Coronary artery (tissue), 2 donors: ENCODE measurements around the gene KRTAP1-5.

Source experiments
- DNase-seq: peaks from one replicate; pipeline ENCODE4 v3.0.0-alpha.2; 2017; ENCODE audit warnings: low spot score
- H3K27ac ChIP-seq, 2 donors: fragments of 200-600 bp; sonication (generic); one replicate each; pipeline ENCODE4 v1.5.1; 2016 to 2019
- H3K4me3 ChIP-seq: fragments of 200-600 bp; sonication (generic); 2 replicates; pipeline ENCODE4 v1.5.1; 2016; ENCODE audit warnings: mild to moderate bottlenecking, moderate library complexity
- CTCF ChIP-seq: fragments of 200-600 bp; sonication (generic); IDR thresholded peaks from one replicate; pipeline ENCODE4 v1.5.1; 2019; ENCODE audit warnings: antibody characterized with exemption

The KRTAP1-5 gene

GRCh38 chr17:41019415-41019814 is 7.6 kb downstream of the KRTAP1-5 start:
- no peak for DNase-seq
- Histone ChIP-seq H3K27ac (no peak overlapping the region), H3K4me3 (no peak overlapping the region)
- no peak for TF ChIP-seq CTCF

GRCh38 chr17:41018541-41018940 is 8.5 kb downstream of the KRTAP1-5 start:
- no peak overlapping the region for H3K4me3 ChIP-seq
- no peak for TF ChIP-seq CTCF
- no peak overlapping the region for H3K27ac ChIP-seq
- DNase-seq, result no peak

DNA sequence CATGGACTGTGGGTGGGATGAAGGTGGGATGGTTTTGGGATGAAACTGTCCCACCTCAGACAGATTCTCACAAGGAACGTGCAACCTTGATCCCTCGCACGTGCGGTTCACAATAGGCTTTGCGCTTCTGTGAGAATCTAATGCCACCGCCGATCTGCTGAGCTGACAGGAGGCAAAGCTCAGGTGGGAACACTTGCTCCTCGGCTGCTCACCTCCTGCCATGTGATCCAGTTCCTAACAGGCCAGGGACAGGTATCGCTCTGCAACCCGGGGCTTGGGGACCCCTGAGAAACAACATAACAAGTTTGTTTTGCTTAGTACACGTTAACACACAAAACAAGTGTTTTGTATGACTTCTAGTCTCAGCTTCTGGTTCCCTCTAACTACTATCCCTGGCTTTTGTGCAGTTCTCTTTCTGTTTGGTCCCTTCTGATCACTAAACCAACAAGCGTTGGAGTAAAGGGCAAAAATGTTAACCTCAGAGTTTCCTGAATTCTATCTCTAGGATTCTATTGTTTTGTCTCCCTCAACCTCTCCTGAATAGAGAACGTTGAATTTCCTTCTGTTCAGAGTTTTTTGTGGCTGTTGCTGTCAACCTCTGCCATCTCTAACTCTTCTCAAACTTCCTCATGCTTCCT is 10.3 kb downstream of the KRTAP1-5 start:
- no peak for TF ChIP-seq CTCF
- Histone ChIP-seq H3K4me3 (no peak overlapping the region), H3K27ac (no peak overlapping the region)
- no peak for DNase-seq

GRCh38 chr17:41015454-41015853 is 11.6 kb downstream of the KRTAP1-5 start:
- DNase-seq, result no peak
- no peak for TF ChIP-seq CTCF
- Histone ChIP-seq H3K27ac (no peak overlapping the region), H3K4me3 (no peak overlapping the region)

DNA sequence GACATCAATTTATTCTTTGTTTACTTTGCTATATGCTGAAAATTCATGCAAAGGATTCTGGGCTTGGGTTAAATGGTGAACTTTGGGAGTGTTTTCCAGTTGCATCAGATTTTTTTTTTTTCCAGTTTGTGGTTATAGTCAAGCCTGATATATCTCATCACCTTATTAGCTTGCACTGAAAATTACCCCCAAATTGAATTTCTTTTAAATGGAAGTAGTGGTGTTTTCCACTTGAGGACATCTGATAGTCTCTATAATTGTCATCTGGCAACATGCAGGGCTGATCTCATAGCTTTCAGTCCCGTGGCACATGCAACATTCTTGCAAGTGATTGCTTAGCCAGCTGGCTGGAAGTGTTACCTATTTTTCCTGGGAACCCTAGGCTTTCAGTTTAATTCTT is 13.4 kb downstream of the KRTAP1-5 start:
- TF ChIP-seq CTCF, result no peak
- no peak overlapping the region for H3K4me3 ChIP-seq
- H3K27ac ChIP-seq, result no peak overlapping the region
- DNase-seq, result no peak

GRCh38 chr17:41013181-41013580 is 13.8 kb downstream of the KRTAP1-5 start:
- Histone ChIP-seq H3K4me3 (no peak overlapping the region), H3K27ac (no peak overlapping the region)
- no peak for TF ChIP-seq CTCF
- no peak for DNase-seq

DNA sequence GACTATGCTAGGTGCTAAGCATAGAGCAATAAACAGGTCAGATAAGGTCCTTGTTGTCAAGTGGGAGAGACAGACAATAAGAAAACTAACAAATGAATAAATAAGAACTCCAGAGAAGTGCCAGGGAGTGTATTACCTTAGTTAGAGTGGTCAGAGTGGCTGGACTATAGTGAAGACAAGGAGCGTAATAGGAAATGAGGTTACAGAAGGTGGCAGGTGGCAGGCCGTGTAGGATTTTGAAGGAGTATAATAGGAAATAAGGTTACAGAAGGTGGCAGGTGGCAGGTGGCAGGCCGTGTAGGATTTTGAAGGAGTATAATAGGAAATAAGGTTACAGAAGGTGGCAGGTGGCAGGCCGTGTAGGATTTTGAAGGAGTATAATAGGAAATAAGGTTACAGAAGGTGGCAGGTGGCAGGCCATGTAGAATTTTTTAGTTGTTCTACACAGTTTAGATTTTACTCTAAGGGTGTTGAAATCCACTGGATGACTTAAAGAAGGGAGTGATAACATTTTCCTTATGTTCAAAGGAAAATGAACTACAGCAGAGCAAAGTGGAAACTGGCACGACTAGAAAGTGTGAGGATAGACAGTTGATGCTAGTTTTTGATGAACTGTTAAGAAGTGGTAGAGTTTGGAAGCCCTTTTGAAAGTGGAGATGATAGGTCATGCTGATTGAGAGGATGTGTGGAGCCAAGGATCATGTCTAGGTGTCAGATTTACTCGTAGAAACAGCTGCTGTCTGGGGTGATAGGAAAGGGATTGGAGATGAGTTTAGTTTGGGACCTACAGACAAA is 14.5 kb downstream of the KRTAP1-5 start:
- Histone ChIP-seq H3K27ac (no peak overlapping the region), H3K4me3 (no peak overlapping the region)
- no peak for TF ChIP-seq CTCF
- DNase-seq, result no peak
